HG03108 (cell line): ENCODE measurements around the gene CD99.
"Not testable (repeated sequence)": the region's sequence is repeated elsewhere in the genome, so short reads cannot be mapped to it uniquely, and the experiment has no call there.

Experiments
- ATAC-seq: cut with Tn5 transposase; IDR thresholded peaks from one replicate; pipeline ENCODE4 v1.9.1; 2021; ENCODE audit warnings: moderate library complexity; ENCODE audit not compliant: unreplicated experiment

CD99 gene

GRCh38 chrX:2767631-2768455 is 76.7 kb downstream of the CD99 start:
- no peak for ATAC-seq

GRCh38 chrX:2769615-2770014 is 78.5 kb downstream of the CD99 start:
- no peak for ATAC-seq

GRCh38 chrX:2773166-2774055 is 82.3 kb downstream of the CD99 start:
- not testable (repeated sequence) for ATAC-seq

- no peak for ATAC-seq
These were observed 83.0 kb downstream of the CD99 start for GRCh38 chrX:2774057-2774456.

- ATAC-seq: no peak
These were observed 83.7 kb downstream of the CD99 start for GRCh38 chrX:2774776-2775175.

GRCh38 chrX:2780472-2781225 is 89.6 kb downstream of the CD99 start:
- peak; percentile 72 for ATAC-seq

- no peak for ATAC-seq
These were observed 90.1 kb downstream of the CD99 start for GRCh38 chrX:2781226-2781571.

- peak; percentile 53 for ATAC-seq
These were observed 90.6 kb downstream of the CD99 start for GRCh38 chrX:2781698-2782097.

- no peak for ATAC-seq
These were observed 91.1 kb downstream of the CD99 start for GRCh38 chrX:2782171-2782570.

GRCh38 chrX:2782778-2783177 is 91.7 kb downstream of the CD99 start:
- no peak for ATAC-seq

- ATAC-seq: no peak
These were observed 92.9 kb downstream of the CD99 start for GRCh38 chrX:2784026-2784425.

- ATAC-seq: no peak
These were observed 94.4 kb downstream of the CD99 start for GRCh38 chrX:2785538-2785937.

- no peak for ATAC-seq
These were observed 97.9 kb downstream of the CD99 start for GRCh38 chrX:2788980-2789379.

GRCh38 chrX:2789569-2789968 is 98.5 kb downstream of the CD99 start:
- no peak for ATAC-seq
